Measurements from ENCODE around the gene CLUH.

CLUH gene

DNA sequence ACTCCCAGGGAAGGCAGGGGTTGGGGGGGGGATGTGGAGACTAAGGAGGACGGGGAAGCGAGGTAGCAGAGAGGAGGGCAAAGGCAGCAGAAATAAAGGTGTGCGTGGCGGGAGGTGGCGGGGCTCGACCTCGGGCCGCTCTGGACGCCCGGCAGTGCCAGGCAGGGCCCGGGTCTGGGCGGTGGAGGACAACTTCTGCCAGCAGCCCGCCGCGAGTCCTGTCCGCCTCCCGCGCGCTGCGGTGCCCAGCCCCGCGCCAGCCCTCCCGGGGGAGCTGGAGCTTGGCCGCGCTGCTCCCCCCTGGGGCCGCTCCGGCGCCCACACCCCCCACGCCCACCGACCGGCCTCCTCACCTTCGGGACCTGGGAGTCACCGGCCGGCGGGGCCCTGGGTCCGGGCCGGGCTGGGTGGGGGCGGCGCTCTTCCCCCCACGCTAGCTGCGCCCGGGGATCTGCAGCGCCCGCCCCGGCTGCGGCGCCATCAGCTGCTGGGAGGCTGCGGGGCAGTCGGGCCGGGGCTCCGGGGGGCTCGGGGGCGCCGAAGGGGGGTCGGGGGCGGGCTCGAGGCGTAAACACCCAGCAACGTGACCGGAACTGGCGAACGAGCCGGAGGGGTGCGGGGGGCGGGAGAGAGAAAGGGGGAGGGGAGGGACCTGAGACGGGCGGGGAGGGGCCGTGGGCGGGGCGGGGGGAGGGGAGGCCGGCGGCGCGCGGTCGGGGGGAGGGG lies 37.7 kb upstream of the CLUH start, which contains the start of gene CCDC92B:
TSS of gene CCDC92B (minus strand) at position 595 of the 726 bp plus-strand sequence. CDS start 14,507 bp downstream, outside the sequence.
- CTCF ChIA-PET, result interaction anchor here (0.6 kb wide), 2 partner anchors 59 to 69 kb away, joined by 3 to 5 read pairs; no protein-coding TSS in a partner anchor
- Histone ChIP-seq H3K4me3 (ENCODE audit: low read depth, low read length) (peak within 1 kb of the TSS; percentile 32), H3K36me3 (ENCODE audit: control insufficient read depth in 2 of 2, insufficient read depth in 1 of 2, low read length in 2 of 2) (no peaks in the 10 kb centered on the region), H3K27ac (ENCODE audit: extremely low read depth, low read depth, low read length) (no peak within 1 kb of the TSS), H3K4me1 (ENCODE audit: control insufficient read depth, insufficient read depth, low read length) (no peaks in the 10 kb centered on the region; the same call in 1 of the 2 replicates), H3K9me3 (ENCODE audit: control insufficient read depth, insufficient read depth, low read depth, low read length) (no peaks in the 10 kb centered on the region)
- POLR2A ChIA-PET, result interaction anchor here (1.0 kb wide), 1 partner anchor 25 kb away, joined by 5 read pairs; no protein-coding TSS in a partner anchor
- TF ChIP-seq ZNF302 (tag by site-specific recombination; IDR thresholded peaks at IDR 0.05; ENCODE audit: low read depth), result no peak
- TF ChIP-seq, protein P1, sequence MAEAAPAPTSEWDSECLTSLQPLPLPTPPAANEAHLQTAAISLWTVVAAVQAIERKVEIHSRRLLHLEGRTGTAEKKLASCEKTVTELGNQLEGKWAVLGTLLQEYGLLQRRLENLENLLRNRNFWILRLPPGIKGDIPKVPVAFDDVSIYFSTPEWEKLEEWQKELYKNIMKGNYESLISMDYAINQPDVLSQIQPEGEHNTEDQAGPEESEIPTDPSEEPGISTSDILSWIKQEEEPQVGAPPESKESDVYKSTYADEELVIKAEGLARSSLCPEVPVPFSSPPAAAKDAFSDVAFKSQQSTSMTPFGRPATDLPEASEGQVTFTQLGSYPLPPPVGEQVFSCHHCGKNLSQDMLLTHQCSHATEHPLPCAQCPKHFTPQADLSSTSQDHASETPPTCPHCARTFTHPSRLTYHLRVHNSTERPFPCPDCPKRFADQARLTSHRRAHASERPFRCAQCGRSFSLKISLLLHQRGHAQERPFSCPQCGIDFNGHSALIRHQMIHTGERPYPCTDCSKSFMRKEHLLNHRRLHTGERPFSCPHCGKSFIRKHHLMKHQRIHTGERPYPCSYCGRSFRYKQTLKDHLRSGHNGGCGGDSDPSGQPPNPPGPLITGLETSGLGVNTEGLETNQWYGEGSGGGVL (tag by site-specific recombination; IDR thresholded peaks at IDR 0.05), result 0 out of 2 replicates have a peak, but pooled peaks have one; percentile 13
- TF ChIP-seq ZNF335 (tag by site-specific recombination; conservative IDR thresholded peaks at IDR 0.05), result peak; percentile 74
- peak; percentile 74 for TF ChIP-seq ZFHX2 (tag by site-specific recombination; conservative IDR thresholded peaks at IDR 0.05)
- TF ChIP-seq, protein P2, sequence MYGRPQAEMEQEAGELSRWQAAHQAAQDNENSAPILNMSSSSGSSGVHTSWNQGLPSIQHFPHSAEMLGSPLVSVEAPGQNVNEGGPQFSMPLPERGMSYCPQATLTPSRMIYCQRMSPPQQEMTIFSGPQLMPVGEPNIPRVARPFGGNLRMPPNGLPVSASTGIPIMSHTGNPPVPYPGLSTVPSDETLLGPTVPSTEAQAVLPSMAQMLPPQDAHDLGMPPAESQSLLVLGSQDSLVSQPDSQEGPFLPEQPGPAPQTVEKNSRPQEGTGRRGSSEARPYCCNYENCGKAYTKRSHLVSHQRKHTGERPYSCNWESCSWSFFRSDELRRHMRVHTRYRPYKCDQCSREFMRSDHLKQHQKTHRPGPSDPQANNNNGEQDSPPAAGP (tag by site-specific recombination; IDR thresholded peaks at IDR 0.05), result no peak
- TF ChIP-seq ZBTB8A (tag by site-specific recombination; IDR thresholded peaks at IDR 0.05), result peak; percentile 55; the same call in 1 of the 2 replicates
- TF ChIP-seq, protein P3, sequence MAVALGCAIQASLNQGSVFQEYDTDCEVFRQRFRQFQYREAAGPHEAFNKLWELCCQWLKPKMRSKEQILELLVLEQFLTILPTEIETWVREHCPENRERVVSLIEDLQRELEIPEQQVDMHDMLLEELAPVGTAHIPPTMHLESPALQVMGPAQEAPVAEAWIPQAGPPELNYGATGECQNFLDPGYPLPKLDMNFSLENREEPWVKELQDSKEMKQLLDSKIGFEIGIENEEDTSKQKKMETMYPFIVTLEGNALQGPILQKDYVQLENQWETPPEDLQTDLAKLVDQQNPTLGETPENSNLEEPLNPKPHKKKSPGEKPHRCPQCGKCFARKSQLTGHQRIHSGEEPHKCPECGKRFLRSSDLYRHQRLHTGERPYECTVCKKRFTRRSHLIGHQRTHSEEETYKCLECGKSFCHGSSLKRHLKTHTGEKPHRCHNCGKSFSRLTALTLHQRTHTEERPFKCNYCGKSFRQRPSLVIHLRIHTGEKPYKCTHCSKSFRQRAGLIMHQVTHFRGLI (tag by site-specific recombination; IDR thresholded peaks at IDR 0.05), result peak; percentile 58; the same call in 1 of the 2 replicates
- TF ChIP-seq ZBTB20 (tag by site-specific recombination; IDR thresholded peaks at IDR 0.05), result peak; percentile 26
- TF ChIP-seq GLIS1 (tag by site-specific recombination; IDR thresholded peaks at IDR 0.05), result peak; percentile 41; the same call in 1 of the 2 replicates
- TF ChIP-seq, protein P4, sequence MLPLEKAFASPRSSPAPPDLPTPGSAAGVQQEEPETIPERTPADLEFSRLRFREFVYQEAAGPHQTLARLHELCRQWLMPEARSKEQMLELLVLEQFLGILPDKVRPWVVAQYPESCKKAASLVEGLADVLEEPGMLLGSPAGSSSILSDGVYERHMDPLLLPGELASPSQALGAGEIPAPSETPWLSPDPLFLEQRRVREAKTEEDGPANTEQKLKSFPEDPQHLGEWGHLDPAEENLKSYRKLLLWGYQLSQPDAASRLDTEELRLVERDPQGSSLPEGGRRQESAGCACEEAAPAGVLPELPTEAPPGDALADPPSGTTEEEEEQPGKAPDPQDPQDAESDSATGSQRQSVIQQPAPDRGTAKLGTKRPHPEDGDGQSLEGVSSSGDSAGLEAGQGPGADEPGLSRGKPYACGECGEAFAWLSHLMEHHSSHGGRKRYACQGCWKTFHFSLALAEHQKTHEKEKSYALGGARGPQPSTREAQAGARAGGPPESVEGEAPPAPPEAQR (tag by site-specific recombination; IDR thresholded peaks at IDR 0.05), result no peak
- TF ChIP-seq ZNF768 (tag by site-specific recombination; IDR thresholded peaks at IDR 0.05), result no peak

DNA sequence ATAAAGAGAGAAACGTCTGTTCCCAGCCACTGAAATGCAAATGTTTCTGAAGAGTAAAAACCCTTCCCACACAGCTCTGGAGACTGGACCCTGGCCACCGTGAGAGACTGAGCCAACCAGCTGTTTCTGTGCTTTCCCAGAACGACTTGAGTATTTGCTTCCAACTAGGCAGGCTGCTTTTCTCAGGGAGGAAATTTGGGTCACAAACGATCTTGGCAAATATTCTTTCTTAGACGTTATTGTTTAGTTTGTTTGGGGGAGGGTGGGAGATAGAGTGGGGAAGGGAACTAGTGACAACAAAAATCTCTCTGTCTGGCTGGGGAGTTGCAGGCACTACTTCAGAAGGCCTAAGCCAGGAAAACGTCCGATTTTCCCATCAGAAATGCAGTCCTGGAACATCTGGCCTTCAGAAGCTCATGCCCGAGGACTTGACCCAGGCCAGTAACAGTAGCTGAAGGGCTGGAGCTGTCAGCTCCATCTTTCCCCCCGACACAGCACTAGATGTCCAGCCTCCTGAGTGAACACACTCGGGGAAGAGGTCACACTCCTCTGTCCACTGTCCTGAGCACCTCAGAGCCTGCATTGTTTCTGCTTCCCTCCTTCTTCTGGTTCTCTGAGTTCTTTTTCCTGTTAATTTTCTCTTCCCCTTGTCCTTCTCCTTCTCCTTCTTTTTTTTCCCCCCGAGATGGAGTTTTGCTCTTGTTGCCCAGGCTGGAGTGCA lies 33.9 kb upstream of the CLUH start:
- Histone ChIP-seq H3K27ac (ENCODE audit: extremely low read depth, low read depth, low read length) (no peak overlapping the region), H3K4me3 (ENCODE audit: low read depth, low read length) (no peak overlapping the region), H3K9me3 (ENCODE audit: control insufficient read depth, insufficient read depth, low read depth, low read length) (no peaks in the 10 kb centered on the region), H3K36me3 (ENCODE audit: control insufficient read depth in 2 of 2, insufficient read depth in 1 of 2, low read length in 2 of 2) (no peaks in the 10 kb centered on the region), H3K4me1 (ENCODE audit: control insufficient read depth, insufficient read depth, low read length) (no peaks in the 10 kb centered on the region; the same call in 1 of the 2 replicates)
- POLR2A ChIA-PET, result no interaction called here
- CTCF ChIA-PET, result interaction anchor here (0.7 kb wide), 1 partner anchor 1031 kb away, joined by 3 read pairs; no protein-coding TSS in a partner anchor
- TF ChIP-seq, protein P5, sequence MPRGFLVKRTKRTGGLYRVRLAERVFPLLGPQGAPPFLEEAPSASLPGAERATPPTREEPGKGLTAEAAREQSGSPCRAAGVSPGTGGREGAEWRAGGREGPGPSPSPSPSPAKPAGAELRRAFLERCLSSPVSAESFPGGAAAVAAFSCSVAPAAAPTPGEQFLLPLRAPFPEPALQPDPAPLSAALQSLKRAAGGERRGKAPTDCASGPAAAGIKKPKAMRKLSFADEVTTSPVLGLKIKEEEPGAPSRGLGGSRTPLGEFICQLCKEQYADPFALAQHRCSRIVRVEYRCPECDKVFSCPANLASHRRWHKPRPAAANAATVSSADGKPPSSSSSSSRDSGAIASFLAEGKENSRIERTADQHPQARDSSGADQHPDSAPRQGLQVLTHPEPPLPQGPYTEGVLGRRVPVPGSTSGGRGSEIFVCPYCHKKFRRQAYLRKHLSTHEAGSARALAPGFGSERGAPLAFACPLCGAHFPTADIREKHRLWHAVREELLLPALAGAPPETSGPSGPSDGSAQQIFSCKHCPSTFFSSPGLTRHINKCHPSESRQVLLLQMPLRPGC (tag by site-specific recombination; IDR thresholded peaks at IDR 0.05), result no peak
- TF ChIP-seq, protein P6, sequence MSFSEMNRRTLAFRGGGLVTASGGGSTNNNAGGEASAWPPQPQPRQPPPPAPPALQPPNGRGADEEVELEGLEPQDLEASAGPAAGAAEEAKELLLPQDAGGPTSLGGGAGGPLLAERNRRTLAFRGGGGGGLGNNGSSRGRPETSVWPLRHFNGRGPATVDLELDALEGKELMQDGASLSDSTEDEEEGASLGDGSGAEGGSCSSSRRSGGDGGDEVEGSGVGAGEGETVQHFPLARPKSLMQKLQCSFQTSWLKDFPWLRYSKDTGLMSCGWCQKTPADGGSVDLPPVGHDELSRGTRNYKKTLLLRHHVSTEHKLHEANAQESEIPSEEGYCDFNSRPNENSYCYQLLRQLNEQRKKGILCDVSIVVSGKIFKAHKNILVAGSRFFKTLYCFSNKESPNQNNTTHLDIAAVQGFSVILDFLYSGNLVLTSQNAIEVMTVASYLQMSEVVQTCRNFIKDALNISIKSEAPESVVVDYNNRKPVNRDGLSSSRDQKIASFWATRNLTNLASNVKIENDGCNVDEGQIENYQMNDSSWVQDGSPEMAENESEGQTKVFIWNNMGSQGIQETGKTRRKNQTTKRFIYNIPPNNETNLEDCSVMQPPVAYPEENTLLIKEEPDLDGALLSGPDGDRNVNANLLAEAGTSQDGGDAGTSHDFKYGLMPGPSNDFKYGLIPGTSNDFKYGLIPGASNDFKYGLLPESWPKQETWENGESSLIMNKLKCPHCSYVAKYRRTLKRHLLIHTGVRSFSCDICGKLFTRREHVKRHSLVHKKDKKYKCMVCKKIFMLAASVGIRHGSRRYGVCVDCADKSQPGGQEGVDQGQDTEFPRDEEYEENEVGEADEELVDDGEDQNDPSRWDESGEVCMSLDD (tag by site-specific recombination; IDR thresholded peaks at IDR 0.05), result no peak
- no peak for TF ChIP-seq MEIS1 (CRISPR knock-in tag; IDR thresholded peaks at IDR 0.05; ENCODE audit: borderline replicate concordance)
- no peak for TF ChIP-seq ZNF561 (tag by site-specific recombination; IDR thresholded peaks at IDR 0.05; ENCODE audit: borderline replicate concordance)
- no peak for TF ChIP-seq ZNF544 (tag by site-specific recombination; IDR thresholded peaks at IDR 0.05)
- TF ChIP-seq ZNF560 (tag by site-specific recombination; IDR thresholded peaks at IDR 0.05; ENCODE audit: borderline replicate concordance), result no peak
- TF ChIP-seq ZNF214 (tag by site-specific recombination; IDR thresholded peaks at IDR 0.05; ENCODE audit: borderline replicate concordance), result no peak
- no peak for TF ChIP-seq ZNF157 (tag by site-specific recombination; IDR thresholded peaks at IDR 0.05)
- TF ChIP-seq HOXC10 (CRISPR knock-in tag; IDR thresholded peaks at IDR 0.05), result no peak
- no peak for TF ChIP-seq ZNF221 (tag by site-specific recombination; IDR thresholded peaks at IDR 0.05; ENCODE audit: borderline replicate concordance)
